Hematopoietic multipotent progenitor cell treated with erythropoietin and hydrocortisone succinate and interleukin-3 and kit ligand, for 8 days (in vitro differentiated cells): ENCODE measurements around the gene HPD.
"Not testable (repeated sequence)": the region's sequence is repeated elsewhere in the genome, so short reads cannot be mapped to it uniquely, and the experiment has no call there.

ENCODE experiments used
- DNase-seq: peaks from one replicate; pipeline ENCODE4 v3.0.0-alpha.2; 2015

HPD gene

GRCh38 chr12:121861636-121862254 lies 3.1 kb upstream of the HPD start:
- no peak for DNase-seq

DNA sequence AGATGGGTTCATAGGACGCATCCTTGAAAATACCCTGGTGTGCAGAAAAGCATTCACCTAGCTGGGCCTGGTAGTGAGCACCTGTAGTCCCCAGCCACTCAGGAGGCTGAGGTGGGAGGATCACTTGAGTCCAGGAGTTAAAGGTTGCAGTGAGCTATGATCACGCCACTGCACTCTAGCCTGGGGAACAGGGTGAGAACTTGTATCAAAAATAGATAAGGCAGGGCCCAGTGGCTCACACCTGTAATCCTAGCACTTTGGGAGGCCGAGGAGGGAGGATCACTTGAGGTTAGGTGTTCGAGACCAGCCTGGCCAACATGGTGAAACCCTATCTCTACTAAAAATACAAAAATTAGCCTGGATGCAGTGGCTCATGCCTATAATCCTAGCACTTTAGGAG lies 2.0 kb upstream of the HPD start:
- not testable (repeated sequence) for DNase-seq

DNA sequence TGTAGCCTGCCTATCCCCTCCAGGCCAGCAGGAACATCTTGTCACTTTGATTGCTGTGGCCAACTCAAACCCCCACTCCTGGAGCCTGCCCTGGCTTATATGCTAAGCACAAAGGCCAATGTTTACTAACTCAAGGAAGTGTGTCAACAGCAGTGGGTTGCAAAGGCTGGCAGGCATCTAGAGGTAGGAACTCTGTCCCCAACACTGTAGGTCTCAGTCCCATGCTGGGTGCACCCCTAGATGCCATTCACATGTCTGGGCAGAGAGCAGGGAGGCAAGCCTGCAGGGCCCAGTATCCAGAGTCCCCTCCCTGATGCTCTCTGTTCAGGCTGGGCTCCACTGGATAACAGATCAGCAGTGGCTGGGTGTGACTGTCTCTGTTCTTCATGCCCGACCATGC lies 1.6 kb upstream of the HPD start:
- peak; percentile 73 for DNase-seq

DNA sequence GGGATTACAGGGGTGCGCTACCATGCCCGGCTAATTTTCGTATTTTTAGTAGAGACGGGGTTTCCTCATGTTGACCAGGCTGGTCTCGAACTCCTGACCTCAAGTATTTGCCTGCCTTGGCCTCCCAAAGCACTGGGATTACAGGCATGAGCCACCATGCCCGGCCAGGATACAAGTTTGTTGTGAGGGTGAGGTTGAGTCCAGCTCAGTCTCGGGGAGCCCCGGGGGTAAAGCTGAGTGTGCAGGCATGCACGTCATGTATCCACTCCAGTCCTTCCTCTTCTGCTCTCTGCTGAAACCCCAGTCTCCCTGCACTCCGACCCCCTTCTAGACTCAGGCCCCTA lies 369 bp downstream of the HPD start:
- no peak for DNase-seq

DNA sequence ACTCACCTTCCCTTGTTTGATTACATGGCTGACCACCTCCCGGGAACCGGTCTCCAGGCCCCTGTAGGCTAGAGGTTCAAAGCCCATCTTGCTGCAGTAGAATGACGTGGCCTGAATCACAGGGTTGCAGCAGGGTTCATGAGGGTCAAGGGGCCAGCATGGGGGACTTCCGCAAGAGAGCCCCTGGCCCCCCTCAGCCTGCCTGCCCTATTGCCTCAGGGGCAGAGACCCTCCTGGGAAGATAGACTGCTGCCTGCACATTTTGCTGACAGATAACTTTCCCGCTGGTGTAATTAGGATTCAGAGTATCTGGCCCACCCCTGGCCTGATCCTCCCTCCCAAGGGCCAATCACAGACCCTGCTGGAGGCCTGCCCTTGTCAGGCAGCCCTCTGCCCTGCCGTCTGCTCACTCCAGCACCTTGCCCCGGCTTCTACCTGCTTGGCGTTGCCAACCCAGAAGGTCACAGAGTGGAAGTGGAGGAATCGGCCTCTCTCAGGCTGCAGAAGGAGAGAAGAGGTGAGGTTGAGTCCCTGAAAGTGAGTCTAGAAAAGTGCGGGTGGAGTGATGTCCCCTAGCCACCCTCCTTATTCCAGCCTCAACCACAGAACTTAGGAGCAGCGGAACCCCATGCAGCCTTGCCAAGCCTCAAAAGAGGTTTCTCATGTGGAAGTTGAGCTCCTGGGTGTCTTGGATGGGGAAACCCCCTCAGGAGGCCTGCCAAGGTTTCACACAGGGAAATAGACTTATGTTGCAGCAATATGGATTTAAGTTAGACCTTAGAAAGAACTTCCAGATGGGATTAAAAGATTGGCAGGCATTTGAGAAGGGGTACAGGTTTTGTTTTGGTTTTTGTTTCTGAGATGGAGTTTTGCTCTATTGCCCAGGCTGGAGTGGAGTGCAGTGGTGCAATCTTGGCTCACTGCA lies 1.1 kb downstream of the HPD start:
- no peak for DNase-seq

DNA sequence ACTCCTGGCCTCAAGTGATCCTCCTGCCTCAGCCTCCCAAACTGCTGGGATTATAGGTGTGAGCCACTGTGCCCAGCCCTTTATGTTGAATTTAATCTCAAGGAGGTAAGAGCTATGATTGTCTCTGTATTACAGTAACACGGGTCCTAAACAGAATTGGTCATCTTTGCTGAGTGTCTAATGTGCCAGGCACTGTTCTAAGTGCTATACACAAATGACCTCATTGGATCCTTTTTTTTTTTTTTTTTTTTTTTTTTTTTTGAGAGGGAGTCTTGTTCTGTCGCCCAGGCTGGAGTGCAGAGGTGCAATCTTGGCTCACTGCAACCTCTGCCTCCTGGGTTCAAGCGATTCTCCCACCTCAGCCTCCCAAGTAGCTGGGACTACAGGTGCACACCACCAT lies 6.3 kb downstream of the HPD start:
- DNase-seq, result not testable (repeated sequence)

- no peak for DNase-seq
Observed at GRCh38 chr12:121849665-121850064, 9.0 kb downstream of the HPD start.

DNA sequence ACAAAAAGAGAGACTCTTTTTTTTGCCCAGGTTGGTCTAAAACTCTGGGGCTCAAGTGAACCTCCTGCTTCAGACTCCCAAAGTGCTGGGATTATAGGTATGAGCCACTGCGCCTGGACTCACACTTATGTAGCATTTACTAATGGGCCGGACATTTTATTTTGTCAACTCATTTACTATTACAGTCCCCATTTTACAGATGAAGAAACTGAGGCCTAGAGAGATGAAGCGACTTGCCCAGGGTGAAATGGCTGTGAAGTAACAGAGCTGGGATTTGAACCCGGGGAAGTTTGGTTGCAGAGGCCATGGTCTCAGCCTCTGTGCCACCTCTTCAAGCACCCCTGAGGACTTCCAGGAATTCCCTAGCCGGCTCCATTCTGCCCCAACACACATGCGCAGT lies 9.4 kb downstream of the HPD start:
- no peak for DNase-seq

GRCh38 chr12:121845701-121846100 lies 13.0 kb downstream of the HPD start:
- no peak for DNase-seq

- no peak for DNase-seq
Observed at GRCh38 chr12:121843236-121843982, 15.2 kb downstream of the HPD start.

- peak; percentile 39 for DNase-seq
Observed at GRCh38 chr12:121839993-121840761, 18.5 kb downstream of the HPD start.

DNA sequence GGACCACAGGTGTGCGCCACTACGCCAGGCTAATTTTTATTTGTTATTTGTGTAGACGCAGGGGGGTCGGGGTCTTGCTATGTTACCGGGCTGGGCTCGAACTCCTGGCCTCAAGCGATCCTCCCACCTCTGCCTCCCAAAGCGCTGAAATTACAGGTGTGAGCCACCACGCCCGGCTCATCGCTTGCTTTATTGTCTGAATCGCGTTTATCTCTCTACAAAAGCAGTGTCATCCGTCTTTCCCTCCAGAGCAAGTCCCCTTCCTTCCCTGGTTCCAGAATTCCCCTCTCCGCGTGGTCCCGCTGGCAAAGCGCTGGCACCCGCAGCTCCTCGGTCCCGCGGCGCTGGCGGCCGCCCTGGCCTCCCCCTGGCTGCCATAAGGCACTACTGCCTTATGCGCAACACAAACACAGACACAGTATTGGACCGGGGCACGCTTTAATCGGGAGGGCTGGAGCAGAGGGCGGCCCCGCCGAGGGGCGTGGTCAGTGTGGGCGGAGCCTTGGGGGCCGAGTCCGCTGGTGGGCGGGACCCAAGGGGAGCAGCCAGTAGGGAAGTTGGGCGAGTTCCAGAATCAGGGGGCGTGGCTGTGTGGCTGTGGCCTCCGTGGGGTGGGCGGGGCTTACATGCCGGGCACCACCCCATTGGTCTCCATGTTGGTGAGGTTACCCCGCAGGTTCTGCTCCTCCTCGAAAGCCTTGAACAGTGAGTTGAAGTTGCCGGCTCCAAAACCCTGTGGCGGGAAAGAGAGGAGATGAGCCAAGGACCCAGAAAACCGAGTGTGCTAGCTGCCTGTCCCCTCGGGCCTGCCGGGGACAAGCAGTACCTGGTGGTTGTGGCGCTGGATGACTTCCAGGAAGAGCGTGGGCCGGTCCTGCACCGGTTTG lies 19.3 kb downstream of the HPD start:
- DNase-seq, result peak; percentile 98

DNA sequence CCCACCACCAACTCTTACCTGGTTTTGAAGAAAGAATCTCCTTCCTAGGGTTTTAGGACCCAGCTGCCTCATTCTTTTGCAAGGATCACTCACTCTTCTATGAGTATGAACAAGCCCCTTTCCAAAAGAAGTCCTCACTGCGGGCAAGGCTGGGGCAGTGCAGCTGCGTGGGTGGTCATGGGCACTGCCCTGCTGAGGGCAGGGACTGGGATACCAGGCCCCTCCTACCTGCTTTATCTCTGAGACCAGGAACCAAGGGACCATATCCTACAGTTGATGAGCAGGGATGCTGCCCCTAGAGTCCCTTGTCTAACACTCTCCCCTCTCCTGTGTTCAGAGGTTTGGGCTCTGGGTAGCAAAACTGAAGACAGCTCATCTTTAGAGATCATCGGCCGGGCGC lies 20.5 kb downstream of the HPD start:
- peak; percentile 85 for DNase-seq

GRCh38 chr12:121837680-121838079 lies 21.0 kb downstream of the HPD start:
- no peak for DNase-seq

DNA sequence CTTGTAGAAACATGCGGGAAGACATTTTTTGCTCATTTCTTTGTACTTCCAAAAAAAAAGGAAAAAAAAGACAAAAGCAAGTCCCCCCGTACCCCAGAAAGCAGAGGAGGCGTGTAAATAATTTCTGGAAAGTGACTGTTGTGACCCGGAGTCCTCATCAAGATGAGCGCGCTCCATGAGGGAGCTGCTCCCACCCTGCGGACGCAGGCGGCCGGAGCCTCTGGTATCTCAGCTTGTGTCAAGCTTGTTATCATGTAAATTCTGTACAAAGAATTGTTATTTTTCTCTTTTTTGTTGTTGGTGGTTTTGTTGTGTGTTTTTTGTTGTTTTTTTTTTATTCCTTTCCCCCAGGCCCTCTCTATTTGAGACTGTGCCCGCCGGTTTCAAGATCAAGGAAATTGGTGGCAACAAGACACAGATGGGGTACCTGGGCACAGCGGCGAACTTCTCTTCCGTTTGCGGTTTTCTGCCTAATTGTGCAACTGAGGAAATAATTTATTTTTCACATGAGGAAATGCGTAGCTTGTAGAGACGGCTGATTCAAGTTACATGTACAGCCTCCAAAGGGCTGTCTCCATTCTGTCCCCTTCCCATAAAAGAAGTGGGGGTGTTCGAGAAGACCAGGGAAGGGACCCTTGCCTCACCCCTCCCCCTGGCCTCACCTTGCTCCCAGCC lies 27.0 kb downstream of the HPD start:
- no peak for DNase-seq

- no peak for DNase-seq
Observed at GRCh38 chr12:121830588-121831265, 27.9 kb downstream of the HPD start.

DNA sequence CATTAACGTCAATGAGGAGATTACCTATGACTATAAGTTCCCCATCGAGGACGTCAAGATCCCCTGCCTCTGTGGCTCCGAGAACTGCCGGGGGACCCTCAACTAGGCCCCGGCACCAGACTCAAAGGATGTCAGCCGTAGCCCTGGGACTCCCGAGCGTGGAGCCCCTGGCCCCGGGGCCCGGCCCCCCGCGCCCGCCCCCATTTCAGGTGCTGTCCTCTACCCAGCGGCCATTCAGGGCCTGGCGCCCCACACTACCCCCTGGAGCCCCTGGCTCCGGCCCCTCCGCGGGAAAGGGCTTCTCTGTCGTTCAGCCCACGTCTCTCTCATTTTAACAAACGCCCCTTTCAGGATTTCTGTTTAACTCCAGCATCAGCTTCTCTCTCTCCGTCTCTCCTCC lies 28.5 kb downstream of the HPD start:
- no peak for DNase-seq

DNA sequence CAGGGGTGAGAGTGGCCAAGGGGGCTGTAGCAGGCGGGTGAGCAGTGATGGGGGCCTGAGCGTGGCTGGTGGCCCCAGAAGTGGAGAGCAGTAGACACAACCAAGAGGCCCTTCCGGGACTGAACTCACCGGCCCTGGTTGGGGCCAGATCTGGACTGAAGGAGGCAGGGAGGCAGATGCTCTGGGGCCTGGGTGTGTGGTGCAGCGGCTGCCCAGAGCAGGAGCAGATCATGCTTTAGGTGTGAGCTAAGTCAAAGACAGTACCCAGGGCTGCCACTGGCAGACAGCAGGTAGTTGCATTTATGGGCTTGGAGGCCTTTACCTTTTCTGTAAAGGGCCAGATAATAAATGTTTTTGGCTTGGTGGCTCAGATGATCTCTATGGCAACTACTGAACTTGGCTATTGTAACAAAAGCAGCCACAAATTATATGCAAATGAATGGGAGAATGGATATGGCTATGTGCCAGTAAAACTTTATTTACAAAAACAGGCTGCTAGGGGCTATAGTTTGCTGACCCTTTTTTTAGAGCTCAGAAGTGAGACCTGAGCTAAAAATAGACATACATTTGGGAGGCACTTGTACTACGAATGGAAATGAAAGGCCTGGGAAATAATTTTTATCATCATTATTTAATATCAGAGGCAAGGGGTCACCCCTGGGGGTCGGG lies 29.3 kb downstream of the HPD start:
- DNase-seq, result no peak

DNA sequence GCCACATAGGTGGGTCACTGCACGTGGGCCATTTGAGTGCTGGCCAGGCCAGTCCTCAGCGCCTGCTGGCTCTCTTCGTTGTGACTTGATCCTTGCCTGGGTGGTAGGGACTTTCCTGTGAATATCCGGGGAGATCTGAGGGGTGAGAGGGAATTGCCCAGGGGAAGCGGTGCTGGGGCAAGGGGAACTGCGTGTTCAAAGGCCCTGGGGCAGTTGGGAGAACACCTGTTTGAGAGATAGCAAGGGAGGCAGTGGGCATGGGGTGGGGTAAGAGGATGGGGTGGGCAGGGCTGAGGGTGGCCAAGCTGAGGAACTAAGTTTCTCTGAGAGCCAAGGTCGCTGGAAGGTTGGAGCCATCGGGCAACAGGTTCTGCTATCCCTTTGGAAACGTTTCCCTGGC lies 29.8 kb downstream of the HPD start:
- DNase-seq, result no peak

GRCh38 chr12:121828306-121828705 lies 30.4 kb downstream of the HPD start:
- DNase-seq, result no peak
